NCI-H774 (cell line): ENCODE data around the gene NID1.
"Not testable (repeated sequence)": the region's sequence is repeated elsewhere in the genome, so short reads cannot be mapped to it uniquely, and the experiment has no call there.

Source experiments
- DNase-seq: peaks from one replicate; lab custom pipeline; 2025; lab: John Stamatoyannopoulos, UW

Gene NID1

DNA sequence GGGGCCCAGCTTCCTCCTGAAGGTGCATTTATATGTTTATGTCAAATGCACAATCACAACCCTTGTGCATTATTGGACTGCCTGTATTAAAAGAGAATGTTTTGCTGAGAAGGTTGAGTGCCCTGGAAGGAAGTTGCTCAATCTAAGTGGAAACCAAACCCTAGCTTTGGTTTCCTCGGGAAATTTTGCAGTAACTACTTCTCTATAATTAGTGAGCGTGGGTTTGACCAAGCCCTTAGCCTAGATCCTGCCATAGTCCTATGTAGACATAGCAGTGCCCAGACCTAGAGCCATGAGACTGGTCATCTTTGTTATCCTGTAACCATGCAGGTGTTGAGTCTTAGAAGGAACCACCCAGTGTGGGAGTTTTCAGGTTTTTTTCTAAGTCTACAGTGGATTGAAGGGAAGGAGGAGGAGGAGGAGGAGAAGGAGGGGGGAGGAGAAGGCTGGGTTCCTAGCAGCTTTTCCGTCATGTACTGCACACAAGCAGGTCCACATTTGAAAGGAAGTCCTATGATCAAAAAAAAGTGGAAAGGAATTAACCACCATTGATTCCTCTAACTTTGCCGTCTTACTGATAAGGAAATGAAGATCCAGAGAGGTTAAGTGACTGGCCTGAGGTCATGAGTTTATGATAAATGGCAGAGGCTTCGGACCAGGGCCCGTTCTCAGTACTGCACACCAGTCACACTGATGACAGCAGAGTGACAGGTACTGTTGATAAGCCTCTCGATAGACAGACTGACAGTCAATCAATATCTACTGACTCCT is 126.0 kb downstream of the NID1 start:
- no peak for DNase-seq

DNA sequence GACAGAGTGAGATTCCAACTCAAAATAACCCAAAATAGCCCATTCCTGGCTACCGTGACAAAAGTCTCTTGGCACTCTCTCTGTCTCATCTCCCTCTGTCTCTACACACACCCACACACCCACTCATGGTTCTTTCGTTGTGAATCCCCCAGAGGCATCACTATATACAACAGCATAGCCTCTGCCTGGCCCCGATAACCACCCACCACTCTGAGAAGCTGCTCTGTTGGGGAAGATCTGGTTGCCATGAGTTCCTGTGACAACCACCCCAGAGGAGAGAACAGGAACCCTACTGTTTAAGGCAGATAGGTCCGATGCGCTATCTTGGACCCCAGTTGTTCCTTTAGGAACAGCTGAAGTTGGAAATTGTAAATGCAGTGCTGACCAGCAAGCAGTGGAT is 127.8 kb downstream of the NID1 start:
- DNase-seq, result no peak

DNA sequence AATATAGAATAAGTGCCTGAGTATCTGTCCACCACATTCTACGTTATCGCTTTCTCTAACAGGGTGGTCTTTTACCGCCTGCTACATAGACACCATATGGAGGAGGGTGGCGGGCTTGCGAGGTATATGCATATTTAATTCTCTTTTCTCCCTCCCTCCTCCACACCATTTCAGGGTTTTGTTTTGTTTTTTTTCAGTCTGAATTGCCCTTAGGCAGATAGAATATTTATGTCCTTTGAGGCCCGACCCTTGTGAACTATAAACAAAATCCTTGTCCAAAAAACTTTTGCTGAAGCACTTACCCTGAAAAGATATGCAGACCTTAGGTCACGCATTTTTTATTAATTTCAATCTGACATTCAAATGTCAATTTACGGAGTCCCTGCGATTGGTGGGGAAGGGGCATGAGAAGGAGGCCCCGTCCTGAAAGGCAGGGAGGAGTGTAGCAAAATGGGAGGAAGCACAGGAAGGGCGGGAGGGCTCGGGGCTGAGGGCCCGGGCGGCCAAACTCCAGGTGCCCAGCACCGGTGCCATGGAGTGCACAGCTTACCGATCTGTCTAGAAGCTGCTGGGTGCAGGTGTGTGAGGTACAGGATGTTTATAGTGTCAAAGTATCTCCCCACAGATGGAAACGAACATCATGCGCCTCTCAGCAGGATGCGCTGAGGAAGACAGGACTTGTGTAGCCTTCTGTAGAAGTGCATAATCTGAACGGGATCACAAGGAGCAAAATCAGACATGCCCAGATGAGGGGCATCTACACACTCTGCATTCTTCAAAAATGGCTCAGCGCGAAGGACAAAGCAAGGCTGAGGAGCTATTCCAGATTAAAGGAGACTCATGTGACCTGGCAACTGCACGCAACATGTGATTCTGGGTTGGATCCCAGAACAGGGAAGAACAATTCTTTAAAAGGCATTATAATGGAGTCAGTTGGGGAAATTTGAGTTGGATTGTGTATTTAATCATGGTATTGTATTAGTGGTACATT is 129.4 kb downstream of the NID1 start:
- no peak for DNase-seq

DNA sequence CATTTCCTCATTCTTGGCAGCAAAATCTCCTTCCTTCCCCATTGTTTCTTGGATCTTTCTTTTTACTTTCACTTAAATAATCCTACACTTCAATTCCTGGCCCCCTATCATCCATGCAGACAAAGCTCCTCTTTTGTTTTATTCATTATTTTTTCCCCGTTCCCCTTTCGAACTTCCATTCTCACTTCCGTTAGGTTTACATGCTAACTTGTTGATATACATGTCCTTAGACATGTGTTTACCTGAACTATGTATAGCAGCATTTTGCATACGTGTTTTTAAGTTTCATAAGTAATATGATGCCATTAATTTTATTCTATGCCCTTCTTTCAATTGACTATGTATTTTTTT is 131.1 kb downstream of the NID1 start:
- DNase-seq, result no peak

- no peak for DNase-seq
Measured at GRCh38 chr1:235933017-235933765, 131.7 kb downstream of the NID1 start.

DNA sequence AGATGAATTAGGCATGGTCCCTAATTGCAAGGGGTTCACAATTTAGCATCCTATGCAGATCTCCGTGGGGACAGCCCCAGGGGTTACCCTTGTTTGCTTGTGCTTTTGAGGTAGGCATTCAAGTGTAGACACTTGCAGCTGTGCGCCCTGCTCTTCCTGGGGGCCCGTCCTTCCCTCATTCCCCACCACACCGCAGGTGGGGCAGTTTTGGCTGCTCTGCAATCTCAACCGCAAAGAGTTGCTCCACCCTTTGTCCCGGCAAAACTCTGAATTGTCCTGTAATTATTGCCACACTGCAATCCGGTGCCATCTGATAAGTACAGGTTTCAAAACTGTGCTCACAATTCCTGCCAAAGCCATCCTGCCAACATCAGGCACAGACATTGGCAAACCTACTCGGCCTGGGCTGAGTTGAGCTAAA is 132.8 kb downstream of the NID1 start:
- DNase-seq, result no peak

- DNase-seq, result no peak
Measured at GRCh38 chr1:235931171-235931738, 133.6 kb downstream of the NID1 start.

GRCh38 chr1:235930543-235930942 is 134.3 kb downstream of the NID1 start:
- no peak for DNase-seq

GRCh38 chr1:235929216-235929615 is 135.7 kb downstream of the NID1 start:
- DNase-seq, result no peak

GRCh38 chr1:235928197-235928596 is 136.7 kb downstream of the NID1 start:
- no peak for DNase-seq

GRCh38 chr1:235927551-235927950 is 137.3 kb downstream of the NID1 start:
- DNase-seq, result not testable (repeated sequence)
